ENCODE measurements around the gene CFAP221.

- TF ChIP-seq POLR2A (IDR thresholded peaks at IDR 0.05), result no peak
- TF ChIP-seq, protein P1, sequence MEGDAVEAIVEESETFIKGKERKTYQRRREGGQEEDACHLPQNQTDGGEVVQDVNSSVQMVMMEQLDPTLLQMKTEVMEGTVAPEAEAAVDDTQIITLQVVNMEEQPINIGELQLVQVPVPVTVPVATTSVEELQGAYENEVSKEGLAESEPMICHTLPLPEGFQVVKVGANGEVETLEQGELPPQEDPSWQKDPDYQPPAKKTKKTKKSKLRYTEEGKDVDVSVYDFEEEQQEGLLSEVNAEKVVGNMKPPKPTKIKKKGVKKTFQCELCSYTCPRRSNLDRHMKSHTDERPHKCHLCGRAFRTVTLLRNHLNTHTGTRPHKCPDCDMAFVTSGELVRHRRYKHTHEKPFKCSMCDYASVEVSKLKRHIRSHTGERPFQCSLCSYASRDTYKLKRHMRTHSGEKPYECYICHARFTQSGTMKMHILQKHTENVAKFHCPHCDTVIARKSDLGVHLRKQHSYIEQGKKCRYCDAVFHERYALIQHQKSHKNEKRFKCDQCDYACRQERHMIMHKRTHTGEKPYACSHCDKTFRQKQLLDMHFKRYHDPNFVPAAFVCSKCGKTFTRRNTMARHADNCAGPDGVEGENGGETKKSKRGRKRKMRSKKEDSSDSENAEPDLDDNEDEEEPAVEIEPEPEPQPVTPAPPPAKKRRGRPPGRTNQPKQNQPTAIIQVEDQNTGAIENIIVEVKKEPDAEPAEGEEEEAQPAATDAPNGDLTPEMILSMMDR (IDR thresholded peaks at IDR 0.05), result peak in 1 of 4 experiments; percentile 9
Observed at GRCh38 chr2:119544075-119544938, at the start of gene CFAP221.

All from gastroesophageal sphincter (tissue), 3 donors.